Smooth muscle cell (in vitro differentiated cells): ENCODE data around the gene POLR3A. TPM values are rescaled to one million over a fixed set of nuclear protein-coding genes. Genes with fewer than 3 reads are reported as not detected.

Source experiments
- DNase-seq: peaks from one replicate; lab custom pipeline; 2025; ENCODE audit not compliant: unreplicated experiment; lab: John Stamatoyannopoulos, UW
- H2AFZ ChIP-seq: fragments of 200-600 bp; sonication (generic); 2 replicates; pipeline ENCODE4 v1.6.0; 2016; ENCODE audit warnings: antibody characterized with exemption, low read depth, mild to moderate bottlenecking
- H3F3A ChIP-seq: fragments of 200-600 bp; sonication (generic); 2 replicates; pipeline ENCODE4 v1.6.0; 2017; ENCODE audit warnings: antibody characterized with exemption, low read depth
- H3K27ac ChIP-seq: fragments of 200-600 bp; sonication (generic); 2 replicates; pipeline ENCODE4 v1.5.1; 2016; ENCODE audit warnings: low read depth, mild to moderate bottlenecking
- H3K27me3 ChIP-seq: fragments of 200-600 bp; sonication (generic); 2 replicates; pipeline ENCODE4 v1.6.1; 2016; ENCODE audit warnings: low read depth, mild to moderate bottlenecking
- H3K36me3 ChIP-seq: fragments of 200-600 bp; sonication (generic); 2 replicates; pipeline ENCODE4 v1.5.1; 2016; ENCODE audit warnings: low read depth
- H3K4me1 ChIP-seq: fragments of 200-600 bp; sonication (generic); 2 replicates; pipeline ENCODE4 v1.5.1; 2016; ENCODE audit warnings: low read depth
- H3K4me2 ChIP-seq: fragments of 200-600 bp; sonication (generic); 2 replicates; pipeline ENCODE4 v1.6.0; 2016; ENCODE audit warnings: mild to moderate bottlenecking
- H3K4me3 ChIP-seq: fragments of 200-600 bp; sonication (generic); 2 replicates; pipeline ENCODE4 v1.5.1; 2016; ENCODE audit warnings: mild to moderate bottlenecking
- H3K79me2 ChIP-seq: fragments of 200-600 bp; sonication (generic); 2 replicates; pipeline ENCODE4 v1.6.0; 2016; ENCODE audit warnings: low read depth, mild to moderate bottlenecking
- H3K9ac ChIP-seq: fragments of 200-600 bp; sonication (generic); 2 replicates; pipeline ENCODE4 v1.6.0; 2016; ENCODE audit warnings: low read depth
- H3K9me3 ChIP-seq: fragments of 200-600 bp; sonication (generic); replicated peaks from 2 replicates; pipeline ENCODE4 v1.5.1; 2016; ENCODE audit warnings: low read depth
- H4K20me1 ChIP-seq: fragments of 200-600 bp; sonication (generic); 2 replicates; pipeline ENCODE4 v1.6.0; 2016; ENCODE audit warnings: low read depth
- CTCF ChIP-seq: fragments of 200-600 bp; sonication (generic); IDR thresholded peaks from 2 replicates; pipeline ENCODE4 v1.5.1; 2017; ENCODE audit warnings: borderline replicate concordance, mild to moderate bottlenecking, antibody characterized with exemption; ENCODE audit not compliant: insufficient read depth, poor library complexity, severe bottlenecking
- WGBS: methylation state at CpG from one replicate; pipeline ENCODE4 v1.1.7; 2016; ENCODE audit warnings: low lambda C conversion rate; 5-methylcytosine and 5-hydroxymethylcytosine counted together
- polyA plus RNA-seq: library from polyadenylated mRNA; unstranded; fragments of >200 nt; fragmentation: Nextera tagmentation; extraction: Ambion mirVana; gene quantifications from 2 replicates; pipeline ENCODE4 v1.2.1, GENCODE V29; 2016
- total RNA-seq: library from RNA; depleted of rRNA; stranded (reverse); fragments of >200 nt; gene quantifications from 2 replicates; pipeline ENCODE4 v1.2.3, GENCODE V29; 2014

The POLR3A gene
- total and polyA plus RNA-seq, 2 experiments from 2014 or later: 13.8 to 14.9 TPM

- no peak for DNase-seq
- WGBS: 87% methylated on average over 8 of the region's 8 CpGs
- H3K9ac ChIP-seq: no peak overlapping the region
- H3K9me3 ChIP-seq: no peaks in the 10 kb centered on the region
- no peak for TF ChIP-seq CTCF
- H4K20me1 ChIP-seq: no peaks in the 10 kb centered on the region
- no peaks in the 10 kb centered on the region for H3K79me2 ChIP-seq
- no peaks in the 10 kb centered on the region for H3K27me3 ChIP-seq
- H3K27ac ChIP-seq: no peak overlapping the region
- peaks cover 6% of the 10 kb centered on the region for H3F3A ChIP-seq
- H3K4me1 ChIP-seq: peaks cover 4% of the 10 kb centered on the region
- H3K4me3 ChIP-seq: no peak overlapping the region
- H3K36me3 ChIP-seq: no peaks in the 10 kb centered on the region
- no peak overlapping the region for H2AFZ ChIP-seq
- no peak overlapping the region for H3K4me2 ChIP-seq
These were observed 97.1 kb downstream of the POLR3A start for GRCh38 chr10:77932016-77932715.

GRCh38 chr10:77927402-77928246 is 101.7 kb downstream of the POLR3A start:
- H4K20me1 ChIP-seq: peaks cover 31% of the 10 kb centered on the region
- H3K9me3 ChIP-seq: no peaks in the 10 kb centered on the region
- H3K27me3 ChIP-seq: no peaks in the 10 kb centered on the region
- WGBS: 42% methylated on average over 20 of the region's 20 CpGs
- H3K9ac ChIP-seq: no peak overlapping the region
- no peak for DNase-seq
- H3K27ac ChIP-seq: no peak overlapping the region
- peak overlapping the region; percentile 97 for H3K4me2 ChIP-seq
- peaks cover 23% of the 10 kb centered on the region for H3K4me1 ChIP-seq
- H3K4me3 ChIP-seq: peak overlapping the region; percentile 86
- peak overlapping the region; percentile 34 for H2AFZ ChIP-seq
- peaks cover 32% of the 10 kb centered on the region for H3K79me2 ChIP-seq
- no peaks in the 10 kb centered on the region for H3K36me3 ChIP-seq
- no peak for TF ChIP-seq CTCF
- peaks cover 11% of the 10 kb centered on the region for H3F3A ChIP-seq

GRCh38 chr10:77926566-77927401 is 102.5 kb downstream of the POLR3A start, which contains the start of gene DLG5:
Gene DLG5 (minus strand): TSS chr10:77926755. CDS start chr10:77926520, 235 bp downstream.
- H2AFZ ChIP-seq: peak within 1 kb of the TSS; percentile 71
- H3K79me2 ChIP-seq: peaks cover 40% of the 10 kb centered on the region
- 1% methylated on average over 11 of the region's 95 CpGs for WGBS
- H3K4me2 ChIP-seq: peak within 1 kb of the TSS; percentile 97
- peaks cover 11% of the 10 kb centered on the region for H3F3A ChIP-seq
- H3K36me3 ChIP-seq: no peaks in the 10 kb centered on the region
- peak; percentile 47 for DNase-seq
- no peak within 1 kb of the TSS for H3K27ac ChIP-seq
- no peaks in the 10 kb centered on the region for H3K9me3 ChIP-seq
- no peaks in the 10 kb centered on the region for H3K27me3 ChIP-seq
- TF ChIP-seq CTCF: no peak
- peaks cover 23% of the 10 kb centered on the region for H3K4me1 ChIP-seq
- H3K4me3 ChIP-seq: peak within 1 kb of the TSS; percentile 86
- H3K9ac ChIP-seq: peak within 1 kb of the TSS; percentile 66
- H4K20me1 ChIP-seq: peaks cover 40% of the 10 kb centered on the region
